IMR-90 (cell line): ENCODE results near the gene FSD1. TPM values are rescaled to one million over a fixed set of nuclear protein-coding genes. Genes with fewer than 3 reads are reported as not detected.

Experiments
- ATAC-seq: fragments of 200-7000 bp; cut with Tn5 transposase; 2 replicates; pipeline ENCODE4 v1.9.1; 2020; ENCODE audit warnings: low read depth, mild to moderate bottlenecking, moderate library complexity
- BruUV-seq: library from RNA; stranded (reverse); fragments of 400-500 nt; replicated peaks from 2 replicates; lab custom pipeline; 2021; lab: Mats Ljungman, UMichigan
- CTCF ChIA-PET: fragments of 300-600 bp; formaldehyde crosslinking; extraction: SDS; loops from one replicate; lab custom pipeline; 2021; ENCODE audit warnings: antibody characterized with exemption; lab: Yijun Ruan, JAX
- POLR2A ChIA-PET: fragments of 300-600 bp; sonication (Branson Sonifier 250); formaldehyde crosslinking; loops from one replicate; lab custom pipeline; 2022; ENCODE audit warnings: antibody characterized with exemption; ENCODE audit not compliant: unreplicated experiment; lab: Charles Lee
- DNase-seq: peaks from one replicate; pipeline ENCODE4 v3.0.0; 2013
- H2AFZ ChIP-seq: replicated peaks from 2 replicates; pipeline ENCODE3; 2013; ENCODE audit warnings: low read length, mild to moderate bottlenecking; ENCODE audit not compliant: poor library complexity
- H2AK5ac ChIP-seq: 2 replicates; pipeline ENCODE4 v1.6.1; 2013; ENCODE audit warnings: low read depth, low read length, inconsistent platforms
- H2AK9ac ChIP-seq: replicated peaks from 2 replicates; pipeline ENCODE3; 2013; ENCODE audit warnings: mild to moderate bottlenecking, low read depth, low read length, moderate library complexity; ENCODE audit not compliant: poor library complexity
- H2BK120ac ChIP-seq: 2 replicates; pipeline ENCODE4 v1.6.1; 2013; ENCODE audit warnings: low read depth, low read length, inconsistent platforms
- H2BK15ac ChIP-seq: 3 replicates; pipeline ENCODE4 v1.6.1; 2013; ENCODE audit warnings: low read depth, low read length, inconsistent platforms
- H2BK20ac ChIP-seq: 2 replicates; pipeline ENCODE4 v1.6.1; 2013; ENCODE audit warnings: low read depth, mild to moderate bottlenecking, inconsistent platforms, low read length, moderate library complexity
- H2BK5ac ChIP-seq: 2 replicates; pipeline ENCODE4 v1.6.1; 2013; ENCODE audit warnings: mild to moderate bottlenecking, low read depth, low read length, inconsistent platforms; ENCODE audit not compliant: poor library complexity, severe bottlenecking
- H3K14ac ChIP-seq: replicated peaks from 2 replicates; pipeline ENCODE4 v1.6.1; 2013; ENCODE audit warnings: low read depth, low read length, inconsistent platforms
- H3K18ac ChIP-seq: 2 replicates; pipeline ENCODE4 v1.6.1; 2013; ENCODE audit warnings: low read depth, low read length, control low read depth
- H3K23ac ChIP-seq: 2 replicates; pipeline ENCODE4 v1.6.1; 2013; ENCODE audit warnings: low read depth, low read length, inconsistent platforms
- H3K27ac ChIP-seq: 2 replicates; pipeline ENCODE4 v1.5.1; 2013; ENCODE audit warnings: mild to moderate bottlenecking, control low read depth, low read length; ENCODE audit not compliant: insufficient read depth
- H3K27me3 ChIP-seq: 2 replicates; pipeline ENCODE4 v1.6.1; 2013; ENCODE audit warnings: low read length; ENCODE audit not compliant: control insufficient read depth, insufficient read depth
- H3K36me3 ChIP-seq: 2 replicates; pipeline ENCODE4 v1.6.1; 2013; ENCODE audit warnings: low read length, mixed read lengths; ENCODE audit not compliant: control insufficient read depth, insufficient read depth
- H3K4ac ChIP-seq: 2 replicates; pipeline ENCODE4 v1.6.1; 2013; ENCODE audit warnings: low read depth, low read length, inconsistent platforms
- H3K4me1 ChIP-seq: 2 replicates; pipeline ENCODE4 v1.6.1; 2013; ENCODE audit warnings: low read length, mixed read lengths; ENCODE audit not compliant: control insufficient read depth, insufficient read depth
- H3K4me2 ChIP-seq: 2 replicates; pipeline ENCODE4 v1.6.1; 2013; ENCODE audit warnings: low read depth, mild to moderate bottlenecking, control low read depth, low read length, moderate library complexity
- H3K4me3 ChIP-seq: 2 replicates; pipeline ENCODE4 v1.5.1; 2013; ENCODE audit warnings: low read depth, mild to moderate bottlenecking, control low read depth, low read length, moderate library complexity; ENCODE audit not compliant: insufficient read depth
- H3K56ac ChIP-seq: 2 replicates; pipeline ENCODE4 v1.6.1; 2013; ENCODE audit warnings: low read length, inconsistent platforms; ENCODE audit not compliant: insufficient read depth; ENCODE audit errors: extremely low read depth
- H3K79me1 ChIP-seq, 2 experiments: 2 replicates each; pipeline ENCODE4 v1.6.1; 2013; ENCODE audit warnings: low read length in 2 of 2, inconsistent platforms in 1 of 2, low read depth in 1 of 2
- H3K9ac ChIP-seq: 2 replicates; pipeline ENCODE4 v1.6.1; 2013; ENCODE audit warnings: low read depth, low read length, control low read depth
- H3K9me1 ChIP-seq: 2 replicates; pipeline ENCODE4 v1.6.1; 2013; ENCODE audit warnings: low read length, inconsistent platforms; ENCODE audit not compliant: insufficient read depth
- H3K9me3 ChIP-seq: 2 replicates; pipeline ENCODE4 v1.6.1; 2013; ENCODE audit warnings: low read length; ENCODE audit not compliant: control insufficient read depth, insufficient read depth
- H4K20me1 ChIP-seq: 2 replicates; pipeline ENCODE4 v1.6.1; 2013; ENCODE audit warnings: low read length, inconsistent platforms; ENCODE audit not compliant: insufficient read depth
- H4K5ac ChIP-seq: 2 replicates; pipeline ENCODE4 v1.6.1; 2013; ENCODE audit warnings: mild to moderate bottlenecking, low read depth, low read length, control low read depth
- H4K8ac ChIP-seq, 2 experiments: 2 replicates each; pipeline ENCODE4 v1.6.1; 2013; ENCODE audit warnings: low read depth in 2 of 2, low read length in 2 of 2, control low read depth in 1 of 2, inconsistent platforms in 1 of 2
- H4K91ac ChIP-seq: 2 replicates; pipeline ENCODE4 v1.6.1; 2013; ENCODE audit warnings: low read depth, low read length, inconsistent platforms; ENCODE audit not compliant: insufficient read depth
- BHLHE40 ChIP-seq: fragments of 150-350 bp; IDR thresholded peaks from 2 replicates; pipeline ENCODE4 v1.6.1; 2016; ENCODE audit warnings: mild to moderate bottlenecking, low read depth, low read length
- CEBPB ChIP-seq: IDR thresholded peaks from 2 replicates; pipeline ENCODE4 v1.6.1; 2012; ENCODE audit warnings: low read depth, low read length, improper control_type of control experiment
- CHD1 ChIP-seq: IDR thresholded peaks from 2 replicates; pipeline ENCODE4 v1.6.1; 2012; ENCODE audit warnings: low read depth, low read length, improper control_type of control experiment
- FOS ChIP-seq: fragments of 150-350 bp; IDR thresholded peaks from 2 replicates; pipeline ENCODE4 v1.6.1; 2016; ENCODE audit warnings: low read depth, low read length
- MAFK ChIP-seq: IDR thresholded peaks from 2 replicates; pipeline ENCODE4 v1.6.1; 2012; ENCODE audit warnings: low read depth, low read length, improper control_type of control experiment
- MAZ ChIP-seq: IDR thresholded peaks from 2 replicates; pipeline ENCODE4 v1.6.1; 2012; ENCODE audit warnings: low read depth, mild to moderate bottlenecking, low read length, improper control_type of control experiment, moderate library complexity, borderline replicate concordance
- MXI1 ChIP-seq: IDR thresholded peaks from 2 replicates; pipeline ENCODE4 v1.6.1; 2012; ENCODE audit warnings: low read depth, mild to moderate bottlenecking, low read length, moderate library complexity, borderline replicate concordance
- NFE2L2 ChIP-seq: fragments of 150-350 bp; IDR thresholded peaks from 2 replicates; pipeline ENCODE4 v1.6.1; 2016; ENCODE audit warnings: low read depth, mild to moderate bottlenecking, low read length
- POLR2A ChIP-seq: IDR thresholded peaks from 2 replicates; pipeline ENCODE4 v1.6.1; 2012; ENCODE audit warnings: mild to moderate bottlenecking, low read depth, low read length
- RAD21 ChIP-seq: IDR thresholded peaks from 2 replicates; pipeline ENCODE4 v1.6.1; 2012; ENCODE audit warnings: low read length, improper control_type of control experiment
- RCOR1 ChIP-seq: IDR thresholded peaks from 2 replicates; pipeline ENCODE4 v1.6.1; 2012; ENCODE audit warnings: mild to moderate bottlenecking, low read length, improper control_type of control experiment; ENCODE audit not compliant: insufficient replicate concordance
- RFX5 ChIP-seq: IDR thresholded peaks from 2 replicates; pipeline ENCODE4 v1.8.0; 2012; ENCODE audit warnings: low read depth, mild to moderate bottlenecking, low read length, moderate library complexity
- SMC3 ChIP-seq: fragments of 150-350 bp; IDR thresholded peaks from 2 replicates; pipeline ENCODE4 v1.6.1; 2016; ENCODE audit warnings: low read depth, mild to moderate bottlenecking, antibody characterized with exemption, low read length, moderate library complexity
- WGBS, 2 experiments: methylation state at CpG; one replicate each; pipeline versions ENCODE4 v1.1.5 to v1.1.7; 2013; ENCODE audit warnings: missing lambda C conversion rate in 2 of 2; ENCODE audit not compliant: insufficient read length in 1 of 2; ENCODE audit errors: extremely low coverage in 2 of 2; 5-methylcytosine and 5-hydroxymethylcytosine counted together
- dilution Hi-C: fragments of 300-500 bp; cut with HindIII; formaldehyde crosslinking; loops from one replicate; pipeline ENCODE4 v1.14.3; 2018; ENCODE audit warnings: low sequenced_read_pairs; ENCODE audit not compliant: unreplicated experiment
- in situ Hi-C: fragments of 300-500 bp; cut with MboI; formaldehyde crosslinking; loops from 3 replicates; pipeline ENCODE4 v1.14.3; 2019; ENCODE audit warnings: low sequenced_read_pairs, inconsistent platforms, mixed read lengths
- intact Hi-C: fragments of 100-400 bp; cut with micrococcal nuclease; formaldehyde crosslinking; loops from 2 replicates; pipeline ENCODE4 v1.10.0; 2022
- polyA plus RNA-seq, 3 experiments: library from polyadenylated mRNA; depleted of rRNA; stranded (reverse); fragments of >200 nt; gene quantifications; 2 replicates each; pipeline ENCODE4 v1.2.3, GENCODE V29; 2012; ENCODE audit warnings: low replicate concordance in 1 of 3
- total RNA-seq: library from RNA; depleted of rRNA; stranded (reverse); fragments of >200 nt; gene quantifications from 2 replicates; pipeline ENCODE4 v1.2.3, GENCODE V29; 2012
- TF ChIP-seq, protein P1 (sequence below): fragments of 150-350 bp; IDR thresholded peaks from 2 replicates; pipeline ENCODE4 v1.6.1; 2017; ENCODE audit warnings: mild to moderate bottlenecking, antibody characterized with exemption, low read length, low read depth
- TF ChIP-seq, protein P2 (sequence below): conservative IDR thresholded peaks from 2 replicates; pipeline ENCODE4 v1.5.1; 2012; ENCODE audit warnings: mild to moderate bottlenecking, low read depth, low read length, improper control_type of control experiment
- TF ChIP-seq, protein P3 (sequence below): fragments of 150-350 bp; IDR thresholded peaks from 2 replicates; pipeline ENCODE4 v1.6.1; 2016; ENCODE audit warnings: low read depth, mild to moderate bottlenecking, low read length, moderate library complexity, borderline replicate concordance

FSD1 gene
- total and polyA plus RNA-seq, 2 of the 4 experiments (the other 2 are of a cell fraction): 17.4 to 24.4 TPM

DNA sequence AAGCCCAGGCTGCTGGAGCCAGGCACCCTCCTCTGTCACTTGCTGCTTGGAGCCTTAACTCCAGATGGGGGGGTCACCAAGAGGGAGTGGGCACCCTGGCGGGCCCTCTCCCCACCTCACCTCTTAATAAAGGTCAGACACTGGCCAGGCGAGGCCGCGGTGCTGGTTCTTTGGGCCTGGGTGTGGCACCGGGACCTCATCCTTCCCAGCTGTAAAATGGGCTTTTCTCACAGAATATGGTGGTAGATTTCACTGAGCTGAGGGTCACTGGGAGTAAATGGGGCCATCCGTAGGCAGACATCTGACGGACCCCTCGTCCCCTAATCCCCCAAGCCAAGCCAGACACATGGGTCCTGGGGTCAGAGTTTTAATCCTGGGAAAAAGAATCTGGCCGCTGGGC is 19.3 kb downstream of the FSD1 start:
- Histone ChIP-seq H3K23ac (no peak overlapping the region), H2AFZ (no peak overlapping the region), H3K18ac (no peak overlapping the region), H2BK120ac (no peak overlapping the region), H3K36me3 (no peaks in the 10 kb centered on the region), H3K9me3 (peaks cover 3% of the 10 kb centered on the region; the same call in 1 of the 2 replicates), H4K8ac (no peak overlapping the region), H3K27ac (no peak overlapping the region), H3K4ac (no peak overlapping the region), H4K91ac (no peak overlapping the region), H3K4me1 (no peaks in the 10 kb centered on the region), H3K4me3 (no peak overlapping the region), H3K56ac (no peak overlapping the region), H2AK9ac (no peak overlapping the region), H4K20me1 (no peaks in the 10 kb centered on the region), H3K79me1 (no peaks in the 10 kb centered on the region), H3K9ac (no peak overlapping the region), H2AK5ac (no peak overlapping the region), H3K14ac (no peak overlapping the region), H3K4me2 (no peak overlapping the region), H2BK20ac (no peak overlapping the region), H3K27me3 (no peaks in the 10 kb centered on the region; the same call in 1 of the 2 replicates), H4K5ac (no peak overlapping the region), H2BK15ac (no peak overlapping the region), H2BK5ac (no peak overlapping the region), H3K9me1 (no peaks in the 10 kb centered on the region)
- in situ Hi-C loops: no loop called here
- TF ChIP-seq POLR2A (no peak), MAFK (no peak), BHLHE40 (no peak), RAD21 (no peak), MAZ (no peak), FOS (no peak), MXI1 (no peak), NFE2L2 (no peak), RCOR1 (no peak), CHD1 (no peak), SMC3 (no peak), CEBPB (no peak), RFX5 (no peak)
- TF ChIP-seq, protein P1, sequence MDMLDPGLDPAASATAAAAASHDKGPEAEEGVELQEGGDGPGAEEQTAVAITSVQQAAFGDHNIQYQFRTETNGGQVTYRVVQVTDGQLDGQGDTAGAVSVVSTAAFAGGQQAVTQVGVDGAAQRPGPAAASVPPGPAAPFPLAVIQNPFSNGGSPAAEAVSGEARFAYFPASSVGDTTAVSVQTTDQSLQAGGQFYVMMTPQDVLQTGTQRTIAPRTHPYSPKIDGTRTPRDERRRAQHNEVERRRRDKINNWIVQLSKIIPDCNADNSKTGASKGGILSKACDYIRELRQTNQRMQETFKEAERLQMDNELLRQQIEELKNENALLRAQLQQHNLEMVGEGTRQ: no peak
- TF ChIP-seq, protein P2, sequence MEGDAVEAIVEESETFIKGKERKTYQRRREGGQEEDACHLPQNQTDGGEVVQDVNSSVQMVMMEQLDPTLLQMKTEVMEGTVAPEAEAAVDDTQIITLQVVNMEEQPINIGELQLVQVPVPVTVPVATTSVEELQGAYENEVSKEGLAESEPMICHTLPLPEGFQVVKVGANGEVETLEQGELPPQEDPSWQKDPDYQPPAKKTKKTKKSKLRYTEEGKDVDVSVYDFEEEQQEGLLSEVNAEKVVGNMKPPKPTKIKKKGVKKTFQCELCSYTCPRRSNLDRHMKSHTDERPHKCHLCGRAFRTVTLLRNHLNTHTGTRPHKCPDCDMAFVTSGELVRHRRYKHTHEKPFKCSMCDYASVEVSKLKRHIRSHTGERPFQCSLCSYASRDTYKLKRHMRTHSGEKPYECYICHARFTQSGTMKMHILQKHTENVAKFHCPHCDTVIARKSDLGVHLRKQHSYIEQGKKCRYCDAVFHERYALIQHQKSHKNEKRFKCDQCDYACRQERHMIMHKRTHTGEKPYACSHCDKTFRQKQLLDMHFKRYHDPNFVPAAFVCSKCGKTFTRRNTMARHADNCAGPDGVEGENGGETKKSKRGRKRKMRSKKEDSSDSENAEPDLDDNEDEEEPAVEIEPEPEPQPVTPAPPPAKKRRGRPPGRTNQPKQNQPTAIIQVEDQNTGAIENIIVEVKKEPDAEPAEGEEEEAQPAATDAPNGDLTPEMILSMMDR: no peak
- TF ChIP-seq, protein P3, sequence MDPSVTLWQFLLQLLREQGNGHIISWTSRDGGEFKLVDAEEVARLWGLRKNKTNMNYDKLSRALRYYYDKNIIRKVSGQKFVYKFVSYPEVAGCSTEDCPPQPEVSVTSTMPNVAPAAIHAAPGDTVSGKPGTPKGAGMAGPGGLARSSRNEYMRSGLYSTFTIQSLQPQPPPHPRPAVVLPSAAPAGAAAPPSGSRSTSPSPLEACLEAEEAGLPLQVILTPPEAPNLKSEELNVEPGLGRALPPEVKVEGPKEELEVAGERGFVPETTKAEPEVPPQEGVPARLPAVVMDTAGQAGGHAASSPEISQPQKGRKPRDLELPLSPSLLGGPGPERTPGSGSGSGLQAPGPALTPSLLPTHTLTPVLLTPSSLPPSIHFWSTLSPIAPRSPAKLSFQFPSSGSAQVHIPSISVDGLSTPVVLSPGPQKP: no peak
- ChIA-PET CTCF (no interaction called here), POLR2A (no interaction called here)
- intact Hi-C loops: no loop called here
- no TSS peak for BruUV-seq
- DNase-seq (no peak), ATAC-seq (no peak)
- WGBS, 2 experiments: no CpG with 5 or more reads among the region's 9 CpGs
- dilution Hi-C loops: no loop called here
